Measurements from ENCODE around the gene MMP23B. TPM values are rescaled to one million over a fixed set of nuclear protein-coding genes. Genes with fewer than 3 reads are reported as not detected.
"Not testable (repeated sequence)": the region's sequence is repeated elsewhere in the genome, so short reads cannot be mapped to it uniquely, and the experiment has no call there.

Gene MMP23B
- total and polyA plus RNA-seq, 2 of the 8 experiments (the other 6 are each of a cell fraction or from before 2014, with no cell fraction given): 9.2 to 14.6 TPM

DNA sequence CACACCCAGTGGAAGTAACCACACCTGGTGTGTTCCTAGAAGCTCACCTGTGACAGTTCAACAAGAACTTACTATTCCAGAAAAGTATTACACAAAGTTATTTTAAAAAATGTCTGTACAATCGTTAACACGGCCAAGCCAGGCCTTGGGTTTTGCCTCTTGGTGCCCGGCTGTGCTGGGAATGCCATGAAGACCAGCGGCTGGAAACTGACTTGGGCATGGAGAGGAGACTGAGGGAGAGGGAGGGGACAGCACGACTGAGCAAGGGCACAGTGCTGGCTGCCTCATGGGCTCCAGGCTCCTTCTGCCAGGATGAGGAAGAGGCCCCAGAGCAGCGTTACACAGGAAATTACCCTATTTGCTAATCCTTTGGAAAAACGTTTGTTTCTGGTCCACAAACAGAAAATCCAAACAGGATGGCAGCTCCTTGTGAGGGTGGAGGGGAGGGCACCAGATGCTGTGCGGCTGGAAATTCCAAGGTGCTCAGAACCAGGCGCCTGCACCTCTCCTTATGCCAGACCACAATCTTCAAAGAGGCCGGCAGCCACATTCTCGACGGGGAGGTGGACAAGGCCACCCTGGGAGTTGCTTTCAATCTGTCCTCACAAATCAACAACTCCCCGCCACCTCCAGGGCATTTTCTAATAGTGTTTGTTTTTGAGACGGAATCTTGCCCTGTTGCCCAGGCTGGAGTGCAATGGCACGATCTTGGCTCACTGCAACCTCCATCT is 31.0 kb downstream of the MMP23B start:
- not testable (repeated sequence) for H2BK15ac ChIP-seq (ENCODE audit: low read length); H2BK20ac ChIP-seq (ENCODE audit: low read length); H3K79me2 ChIP-seq (ENCODE audit: control insufficient read depth in 1 of 2, insufficient read depth in 2 of 2, low read length in 2 of 2); FAIRE-seq; H3K79me1 ChIP-seq (ENCODE audit: low read depth, low read length); H4K91ac ChIP-seq (replicated peaks; ENCODE audit: insufficient read length, low read length); H3K23me2 ChIP-seq (ENCODE audit: low read depth, low read length); H2AFZ ChIP-seq (ENCODE audit: low read length); H3K4ac ChIP-seq (replicated peaks; ENCODE audit: insufficient read length, low read depth, low read length); H2BK120ac ChIP-seq (replicated peaks; ENCODE audit: low read depth, low read length); H2AK5ac ChIP-seq (ENCODE audit: low read depth, low read length); H4K20me1 ChIP-seq (replicated peaks in 1 of 2; ENCODE audit: control insufficient read depth in 1 of 2, insufficient read depth in 2 of 2, low read length in 2 of 2); H3K18ac ChIP-seq (ENCODE audit: extremely low read depth, low read length); H3K23ac ChIP-seq (ENCODE audit: insufficient read length); H3K9me3 ChIP-seq (ENCODE audit: insufficient read depth in 2 of 2, low read depth in 1 of 2, low read length in 1 of 2); H3K9ac ChIP-seq (replicated peaks in 1 of 4; ENCODE audit: extremely low read depth in 1 of 4, low read depth in 3 of 4, low read length in 3 of 4); H3K27ac ChIP-seq (ENCODE audit: low read depth, low read length); H3K56ac ChIP-seq (replicated peaks; ENCODE audit: insufficient read length, low read depth, low read length); H4K5ac ChIP-seq (ENCODE audit: insufficient read length, low read depth, low read length); H3K4me3 ChIP-seq (ENCODE audit: extremely low read depth in 1 of 4, insufficient read depth in 2 of 4, low read depth in 3 of 4, low read length in 4 of 4); H3K14ac ChIP-seq (ENCODE audit: insufficient read length); H2BK12ac ChIP-seq (ENCODE audit: low read depth, low read length); H2BK5ac ChIP-seq (ENCODE audit: low read depth, low read length); H3K4me1 ChIP-seq (replicated peaks in 1 of 4; ENCODE audit: control insufficient read depth in 3 of 4, insufficient read depth in 4 of 4, low read length in 3 of 4); H3K27me3 ChIP-seq (replicated peaks in 1 of 4; ENCODE audit: control insufficient read depth in 3 of 4, extremely low read depth in 1 of 4, insufficient read depth in 3 of 4, low read length in 3 of 4); DNase-seq (ENCODE audit: low read depth in 1 of 2, low spot score in 2 of 2); H3K4me2 ChIP-seq (ENCODE audit: insufficient read depth in 1 of 2, low read depth in 2 of 2, low read length in 2 of 2); H4K8ac ChIP-seq (ENCODE audit: extremely low read depth, insufficient read depth, low read length)
- CTCF ChIA-PET (ENCODE audit: partially characterized antibody): interaction anchor here (1.7 kb wide), 1 partner anchor 15 kb away, joined by 7 read pairs; no protein-coding TSS in a partner anchor
- POLR2A ChIA-PET (ENCODE audit: partially characterized antibody): interaction anchor here (0.9 kb wide), 1 partner anchor 65 kb away, joined by 3 read pairs; no protein-coding TSS in a partner anchor
- H3K36me3 ChIP-seq (ENCODE audit: control insufficient read depth in 2 of 4, insufficient read depth in 4 of 4, low read length in 3 of 4): peaks cover 0 to 17% (median 8%) of the 10 kb centered on the region in 4 experiments; a peak in 5 of 8 replicates
- WGBS, 2 experiments (ENCODE audit: extremely low coverage in 1 of 2, insufficient coverage in 1 of 2, insufficient read length in 1 of 2, insufficient replicate concordance in 2 of 2, low coverage in 1 of 2, low lambda C conversion rate in 2 of 2, missing lambda C conversion rate in 1 of 2): 92% methylated on average over 15 of the region's 15 CpGs; no CpG with 5 or more reads in 1 of the 2 experiments
